MCF 10A (cell line): ENCODE data around the gene CHKA. TPM values are rescaled to one million over a fixed set of nuclear protein-coding genes. Genes with fewer than 3 reads are reported as not detected.

ENCODE experiments used
- BruUV-seq: library from RNA; stranded (reverse); fragments of 400-500 nt; replicated peaks from 2 replicates; lab custom pipeline; 2021; lab: Mats Ljungman, UMichigan
- CTCF ChIA-PET: fragments of 300-600 bp; sonication (Branson Sonifier 250); formaldehyde crosslinking; extraction: SDS; loops from one replicate; lab custom pipeline; 2021; ENCODE audit warnings: antibody characterized with exemption, inconsistent platforms; lab: Yijun Ruan, JAX
- POLR2A ChIA-PET: fragments of 300-600, 350-650 bp; sonication (Branson Sonifier 250); formaldehyde crosslinking; extraction: SDS; loops from one replicate; lab custom pipeline; 2020; ENCODE audit warnings: antibody characterized with exemption, inconsistent platforms; lab: Yijun Ruan, JAX
- DNase-seq: peaks from one replicate; pipeline ENCODE4 v3.0.0-alpha.2; 2018; ENCODE audit not compliant: unreplicated experiment
- H3K27ac Mint-ChIP-seq: one replicate; pipeline ENCODE4 v1.8.0; 2022; ENCODE audit warnings: mild to moderate bottlenecking, low read depth, mixed read lengths; ENCODE audit not compliant: unreplicated experiment
- H3K27me3 Mint-ChIP-seq: one replicate; pipeline ENCODE4 v1.8.0; 2022; ENCODE audit warnings: mixed read lengths; ENCODE audit not compliant: insufficient read depth, unreplicated experiment
- H3K36me3 Mint-ChIP-seq: one replicate; pipeline ENCODE4 v1.8.0; 2022; ENCODE audit warnings: mild to moderate bottlenecking, moderate library complexity, mixed read lengths; ENCODE audit not compliant: insufficient read depth, unreplicated experiment
- H3K4me1 Mint-ChIP-seq: one replicate; pipeline ENCODE4 v1.8.0; 2022; ENCODE audit warnings: mixed read lengths; ENCODE audit not compliant: insufficient read depth, unreplicated experiment
- H3K4me3 Mint-ChIP-seq: one replicate; pipeline ENCODE4 v1.8.0; 2022; ENCODE audit warnings: mild to moderate bottlenecking, moderate library complexity, mixed read lengths; ENCODE audit not compliant: unreplicated experiment
- H3K9me3 Mint-ChIP-seq: one replicate; pipeline ENCODE4 v1.8.0; 2022; ENCODE audit warnings: mixed read lengths; ENCODE audit not compliant: unreplicated experiment
- CTCF ChIP-seq: fragments of 200-600 bp; IDR thresholded peaks from one replicate; pipeline ENCODE4 v1.8.0; 2022; ENCODE audit warnings: antibody characterized with exemption, mild to moderate bottlenecking; ENCODE audit not compliant: unreplicated experiment
- intact Hi-C: fragments of 100-400 bp; cut with micrococcal nuclease; formaldehyde crosslinking; loops from 2 replicates; pipeline ENCODE4 v1.14.1; 2022
- total RNA-seq: library from RNA; stranded (reverse); gene quantifications from 2 replicates; pipeline ENCODE4 v1.2.3, GENCODE V29; 2022

Gene CHKA
- total RNA-seq, 1 experiment from 2014 or later = 7.8 TPM

GRCh38 chr11:68142441-68143309, 21.5 kb upstream of the CHKA start:
- H3K4me1 Mint-ChIP-seq = peaks cover 19% of the 10 kb centered on the region
- no TSS peak for BruUV-seq
- POLR2A ChIA-PET = no interaction called here
- CTCF ChIA-PET = interaction anchor here (0.6 kb wide), 1 partner anchor 104 kb away, joined by 3 read pairs; no protein-coding TSS in a partner anchor
- peaks cover 11% of the 10 kb centered on the region for H3K27me3 Mint-ChIP-seq
- intact Hi-C loops = no loop called here
- no peaks in the 10 kb centered on the region for H3K9me3 Mint-ChIP-seq
- no peak for TF ChIP-seq CTCF
- peaks cover 7% of the 10 kb centered on the region for H3K36me3 Mint-ChIP-seq
- DNase-seq = no peak
- no peak overlapping the region for H3K4me3 Mint-ChIP-seq
- no peak overlapping the region for H3K27ac Mint-ChIP-seq

DNA sequence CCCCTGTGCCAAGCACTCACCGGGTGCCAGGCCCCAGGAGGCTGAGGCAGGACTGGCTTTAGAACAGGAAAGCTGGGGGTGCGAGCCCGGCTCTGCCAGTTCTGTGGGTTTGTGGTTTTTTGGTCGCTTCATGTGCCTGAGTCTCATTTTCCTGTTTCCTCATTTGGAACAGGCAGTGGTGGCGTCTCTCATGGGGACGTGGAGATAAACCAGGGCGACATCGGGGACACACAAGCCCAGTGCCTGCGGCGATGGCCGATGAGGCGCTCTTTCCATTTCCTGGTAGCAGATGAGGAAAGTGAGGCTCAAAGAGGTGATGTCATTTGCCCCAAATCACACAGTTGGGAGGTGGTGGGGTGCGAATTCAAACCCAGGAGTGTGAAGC, 20.8 kb upstream of the CHKA start:
- ChIA-PET CTCF (no interaction called here), POLR2A (no interaction called here)
- H3K36me3 Mint-ChIP-seq = peaks cover 7% of the 10 kb centered on the region
- intact Hi-C loops = no loop called here
- DNase-seq = no peak
- peaks cover 13% of the 10 kb centered on the region for H3K27me3 Mint-ChIP-seq
- BruUV-seq = no TSS peak
- no peaks in the 10 kb centered on the region for H3K9me3 Mint-ChIP-seq
- no peak overlapping the region for H3K4me3 Mint-ChIP-seq
- H3K4me1 Mint-ChIP-seq = peaks cover 19% of the 10 kb centered on the region
- no peak for TF ChIP-seq CTCF
- H3K27ac Mint-ChIP-seq = no peak overlapping the region

- H3K4me1 Mint-ChIP-seq = peaks cover 14% of the 10 kb centered on the region
- BruUV-seq = no TSS peak
- no peak overlapping the region for H3K4me3 Mint-ChIP-seq
- no peak for DNase-seq
- no peak for TF ChIP-seq CTCF
- H3K27me3 Mint-ChIP-seq = peaks cover 13% of the 10 kb centered on the region
- intact Hi-C loops = no loop called here
- ChIA-PET CTCF (no interaction called here), POLR2A (no interaction called here)
- H3K27ac Mint-ChIP-seq = no peak overlapping the region
- no peaks in the 10 kb centered on the region for H3K9me3 Mint-ChIP-seq
- peaks cover 7% of the 10 kb centered on the region for H3K36me3 Mint-ChIP-seq
Measured at GRCh38 chr11:68141246-68142027, 20.2 kb upstream of the CHKA start.

DNA sequence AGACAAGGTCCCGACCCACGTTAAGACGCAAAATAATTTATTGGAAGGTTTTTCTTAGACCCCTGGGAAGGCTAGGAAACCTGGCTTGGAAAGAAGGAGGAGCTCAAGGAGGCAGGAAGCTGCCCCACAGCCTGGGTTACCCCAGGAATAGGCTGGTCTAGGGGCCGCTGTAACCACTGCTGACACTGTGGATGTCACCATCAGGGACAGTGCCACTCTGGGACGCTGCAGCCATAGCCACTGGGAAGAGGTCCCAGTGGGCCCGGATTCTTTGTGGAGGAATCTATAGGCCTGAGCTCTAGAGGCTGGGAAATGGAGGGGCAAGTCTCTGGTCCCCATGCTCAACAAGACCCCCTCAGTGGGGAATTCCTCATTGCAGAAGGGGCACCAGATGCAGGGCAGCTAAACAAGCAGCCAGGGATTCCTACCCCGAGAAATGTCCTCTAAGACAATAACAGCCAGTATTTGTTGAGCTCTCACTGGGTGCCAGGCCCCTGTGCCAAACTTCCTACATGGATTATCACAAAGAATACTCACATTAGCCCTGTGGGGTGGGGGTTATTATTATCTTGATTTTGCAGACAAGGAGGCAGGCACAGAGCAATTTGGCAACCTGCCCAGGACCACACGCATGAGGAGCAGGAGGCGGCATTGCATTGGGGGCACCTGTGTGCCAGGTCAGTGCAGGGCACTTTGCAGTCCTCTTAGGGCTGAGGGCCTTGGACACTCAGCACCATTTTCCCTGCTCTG, 19.5 kb upstream of the CHKA start:
- POLR2A ChIA-PET = no interaction called here
- H3K4me3 Mint-ChIP-seq = no peak overlapping the region
- no peak for DNase-seq
- intact Hi-C loops = no loop called here
- TF ChIP-seq CTCF = no peak
- H3K9me3 Mint-ChIP-seq = no peaks in the 10 kb centered on the region
- CTCF ChIA-PET = no interaction called here
- peaks cover 7% of the 10 kb centered on the region for H3K36me3 Mint-ChIP-seq
- peaks cover 13% of the 10 kb centered on the region for H3K27me3 Mint-ChIP-seq
- H3K27ac Mint-ChIP-seq = no peak overlapping the region
- BruUV-seq = no TSS peak
- peaks cover 10% of the 10 kb centered on the region for H3K4me1 Mint-ChIP-seq
